Osteocyte (in vitro differentiated cells): ENCODE measurements around the gene ERO1B. TPM values are rescaled to one million over a fixed set of nuclear protein-coding genes. Genes with fewer than 3 reads are reported as not detected.

Experiments used
- DNase-seq: peaks from one replicate; pipeline ENCODE4 v3.0.0; 2021; ENCODE audit warnings: mixed read lengths; ENCODE audit not compliant: unreplicated experiment; ENCODE audit errors: extremely low spot score
- H3K27ac Mint-ChIP-seq: one replicate; pipeline ENCODE4 v1.8.0; 2021; ENCODE audit warnings: mild to moderate bottlenecking, mixed read lengths; ENCODE audit not compliant: unreplicated experiment
- H3K27me3 Mint-ChIP-seq: one replicate; pipeline ENCODE4 v1.8.0; 2021; ENCODE audit warnings: mixed read lengths; ENCODE audit not compliant: unreplicated experiment
- H3K36me3 Mint-ChIP-seq: one replicate; pipeline ENCODE4 v1.8.0; 2021; ENCODE audit warnings: mixed read lengths; ENCODE audit not compliant: unreplicated experiment
- H3K4me1 Mint-ChIP-seq: one replicate; pipeline ENCODE4 v1.8.0; 2021; ENCODE audit warnings: mixed read lengths; ENCODE audit not compliant: unreplicated experiment
- H3K4me3 Mint-ChIP-seq: one replicate; pipeline ENCODE4 v1.8.0; 2021; ENCODE audit warnings: mild to moderate bottlenecking, moderate library complexity, mixed read lengths; ENCODE audit not compliant: unreplicated experiment
- H3K9me3 Mint-ChIP-seq: one replicate; pipeline ENCODE4 v1.8.0; 2021; ENCODE audit warnings: mixed read lengths; ENCODE audit not compliant: unreplicated experiment
- total RNA-seq: library from RNA; stranded (reverse); gene quantifications from 2 replicates; pipeline ENCODE4 v1.2.1, GENCODE V29; 2021
- TF ChIP-seq, protein P1 (sequence below): fragments of 200-600 bp; sonication (generic); IDR thresholded peaks from 2 replicates; pipeline ENCODE4 v1.5.0; 2021; ENCODE audit warnings: antibody characterized with exemption, mild to moderate bottlenecking, moderate library complexity

ERO1B gene
- total RNA-seq, 1 donor from 2014 or later: 4.8 TPM

DNA sequence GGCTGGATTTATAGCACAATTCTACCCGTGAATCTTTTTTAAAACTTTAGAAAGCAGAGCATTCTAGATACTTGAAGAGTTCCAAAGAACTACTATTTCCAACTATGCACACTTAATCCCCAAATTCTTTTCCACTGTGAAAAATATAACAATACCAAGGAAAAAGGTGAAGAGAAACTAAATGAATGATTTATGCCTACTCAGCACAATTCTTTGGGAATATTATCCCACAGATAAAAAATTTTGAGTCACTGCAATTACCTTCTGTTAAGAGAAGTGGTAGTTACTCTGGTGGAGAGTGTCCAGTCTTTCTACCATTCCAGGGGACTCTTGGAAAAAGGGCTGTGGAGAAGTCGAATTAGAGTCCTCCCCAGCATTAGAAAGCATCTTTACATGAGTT, 39.2 kb downstream of the ERO1B start:
- Mint-ChIP-seq H3K36me3 (peaks cover 3% of the 10 kb centered on the region), H3K9me3 (no peaks in the 10 kb centered on the region), H3K4me3 (no peak overlapping the region), H3K27ac (no peak overlapping the region), H3K27me3 (no peaks in the 10 kb centered on the region), H3K4me1 (no peaks in the 10 kb centered on the region)
- TF ChIP-seq, protein P1, sequence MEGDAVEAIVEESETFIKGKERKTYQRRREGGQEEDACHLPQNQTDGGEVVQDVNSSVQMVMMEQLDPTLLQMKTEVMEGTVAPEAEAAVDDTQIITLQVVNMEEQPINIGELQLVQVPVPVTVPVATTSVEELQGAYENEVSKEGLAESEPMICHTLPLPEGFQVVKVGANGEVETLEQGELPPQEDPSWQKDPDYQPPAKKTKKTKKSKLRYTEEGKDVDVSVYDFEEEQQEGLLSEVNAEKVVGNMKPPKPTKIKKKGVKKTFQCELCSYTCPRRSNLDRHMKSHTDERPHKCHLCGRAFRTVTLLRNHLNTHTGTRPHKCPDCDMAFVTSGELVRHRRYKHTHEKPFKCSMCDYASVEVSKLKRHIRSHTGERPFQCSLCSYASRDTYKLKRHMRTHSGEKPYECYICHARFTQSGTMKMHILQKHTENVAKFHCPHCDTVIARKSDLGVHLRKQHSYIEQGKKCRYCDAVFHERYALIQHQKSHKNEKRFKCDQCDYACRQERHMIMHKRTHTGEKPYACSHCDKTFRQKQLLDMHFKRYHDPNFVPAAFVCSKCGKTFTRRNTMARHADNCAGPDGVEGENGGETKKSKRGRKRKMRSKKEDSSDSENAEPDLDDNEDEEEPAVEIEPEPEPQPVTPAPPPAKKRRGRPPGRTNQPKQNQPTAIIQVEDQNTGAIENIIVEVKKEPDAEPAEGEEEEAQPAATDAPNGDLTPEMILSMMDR: no peak
- DNase-seq: no peak

GRCh38 chr1:236240675-236241074, 41.1 kb downstream of the ERO1B start:
- Mint-ChIP-seq H3K4me3 (no peak overlapping the region), H3K4me1 (no peaks in the 10 kb centered on the region), H3K36me3 (peaks cover 3% of the 10 kb centered on the region), H3K9me3 (no peaks in the 10 kb centered on the region), H3K27me3 (no peaks in the 10 kb centered on the region), H3K27ac (no peak overlapping the region)
- DNase-seq: no peak
- TF ChIP-seq, protein P1: no peak

- peaks cover 3% of the 10 kb centered on the region for H3K36me3 Mint-ChIP-seq
- H3K4me1 Mint-ChIP-seq: no peaks in the 10 kb centered on the region
- H3K4me3 Mint-ChIP-seq: no peak overlapping the region
- no peak for DNase-seq
- no peaks in the 10 kb centered on the region for H3K9me3 Mint-ChIP-seq
- no peak overlapping the region for H3K27ac Mint-ChIP-seq
- H3K27me3 Mint-ChIP-seq: no peaks in the 10 kb centered on the region
- TF ChIP-seq, protein P1: no peak
These were observed 42.6 kb downstream of the ERO1B start for GRCh38 chr1:236239092-236239585.

DNA sequence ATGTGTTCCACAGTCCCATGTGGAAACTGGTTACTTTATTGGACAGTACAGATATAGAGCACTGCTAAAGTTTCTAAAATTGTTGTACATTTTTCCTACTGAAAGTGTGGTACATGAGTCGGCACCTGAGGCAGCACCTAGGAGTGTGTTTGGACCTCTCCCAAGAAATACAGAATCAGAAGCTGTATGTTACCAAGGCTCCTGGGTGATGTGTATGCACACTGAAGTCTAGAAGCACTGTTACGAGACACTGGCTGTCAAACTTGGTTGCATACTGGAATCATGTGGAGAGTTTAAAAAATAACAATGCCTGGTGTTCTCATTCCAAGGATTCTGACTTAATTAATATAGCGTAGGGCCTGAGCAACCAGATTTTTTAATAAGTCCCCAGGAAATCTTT, 46.6 kb downstream of the ERO1B start:
- H3K27me3 Mint-ChIP-seq: no peaks in the 10 kb centered on the region
- TF ChIP-seq, protein P1: no peak
- H3K4me3 Mint-ChIP-seq: no peak overlapping the region
- no peaks in the 10 kb centered on the region for H3K9me3 Mint-ChIP-seq
- H3K4me1 Mint-ChIP-seq: no peaks in the 10 kb centered on the region
- no peaks in the 10 kb centered on the region for H3K36me3 Mint-ChIP-seq
- no peak overlapping the region for H3K27ac Mint-ChIP-seq
- no peak for DNase-seq

DNA sequence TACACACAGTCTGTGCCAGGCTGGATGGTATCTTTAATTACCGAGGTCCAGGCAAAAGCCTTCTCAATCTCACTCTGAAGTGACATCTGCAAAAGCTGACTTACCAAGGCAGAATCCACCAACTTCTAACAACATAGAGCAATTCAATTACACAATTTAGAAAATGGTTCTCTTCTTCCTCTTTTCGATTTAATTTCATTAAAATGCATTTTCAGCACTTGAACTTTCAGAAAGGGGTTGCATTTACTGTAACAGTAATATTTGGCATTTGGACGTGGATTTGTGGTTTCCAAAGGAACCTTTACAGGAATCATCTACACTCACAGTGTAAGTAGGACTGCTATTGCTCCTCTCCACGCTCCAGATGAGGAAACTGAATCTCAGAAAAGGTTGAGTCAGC, 53.3 kb downstream of the ERO1B start:
- no peaks in the 10 kb centered on the region for H3K27me3 Mint-ChIP-seq
- no peaks in the 10 kb centered on the region for H3K9me3 Mint-ChIP-seq
- H3K4me1 Mint-ChIP-seq: no peaks in the 10 kb centered on the region
- peaks cover 6% of the 10 kb centered on the region for H3K36me3 Mint-ChIP-seq
- no peak for DNase-seq
- H3K27ac Mint-ChIP-seq: no peak overlapping the region
- H3K4me3 Mint-ChIP-seq: no peak overlapping the region
- TF ChIP-seq, protein P1: no peak
